HG02885 (cell line): ENCODE measurements around the gene EIF2S2.

Experiments
- ATAC-seq: cut with Tn5 transposase; IDR thresholded peaks from one replicate; pipeline ENCODE4 v1.9.1; 2021; ENCODE audit warnings: mild to moderate bottlenecking; ENCODE audit not compliant: unreplicated experiment, poor library complexity

The EIF2S2 gene

DNA sequence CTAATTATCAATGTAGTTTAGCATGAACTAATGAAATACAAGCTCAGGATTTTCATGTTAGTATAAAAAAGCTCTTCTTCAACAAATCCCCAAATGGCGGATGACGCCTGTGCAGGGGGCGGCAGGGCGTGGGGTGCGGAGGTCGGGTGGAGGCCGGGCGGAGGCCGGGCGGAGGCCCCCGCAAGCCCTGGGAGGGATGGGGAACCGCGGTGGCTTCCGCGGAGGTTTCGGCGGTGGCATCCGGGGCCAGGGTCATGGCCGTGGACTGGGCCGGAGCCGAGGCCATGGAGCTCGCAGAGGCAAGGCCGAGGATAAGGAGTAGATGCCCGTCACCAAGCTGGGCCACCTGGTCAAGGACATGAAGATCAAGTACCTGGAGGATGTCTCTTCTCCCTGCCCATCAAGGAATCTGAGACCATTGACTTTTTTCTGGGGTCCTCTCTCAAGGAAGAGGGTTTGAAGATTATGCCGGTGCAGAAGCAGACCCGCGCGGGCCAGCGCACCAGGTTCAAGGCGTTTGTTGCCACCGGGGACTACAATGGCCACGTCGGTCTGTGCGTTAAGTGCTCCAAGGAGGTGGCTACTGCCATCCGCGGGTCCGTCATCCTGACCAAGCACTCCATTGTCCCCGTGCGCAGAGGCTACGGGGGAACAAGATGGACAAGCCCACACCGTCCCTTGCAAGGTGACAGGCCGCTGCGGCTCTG lies 10.4 kb upstream of the EIF2S2 start:
- ATAC-seq = no peak

- no peak for ATAC-seq
Measured at GRCh38 chr20:34120213-34120612, 8.2 kb upstream of the EIF2S2 start.

- no peak for ATAC-seq
Measured at GRCh38 chr20:34115232-34115631, 3.2 kb upstream of the EIF2S2 start.

- ATAC-seq = no peak
Measured at GRCh38 chr20:34114809-34115208, 2.8 kb upstream of the EIF2S2 start.

DNA sequence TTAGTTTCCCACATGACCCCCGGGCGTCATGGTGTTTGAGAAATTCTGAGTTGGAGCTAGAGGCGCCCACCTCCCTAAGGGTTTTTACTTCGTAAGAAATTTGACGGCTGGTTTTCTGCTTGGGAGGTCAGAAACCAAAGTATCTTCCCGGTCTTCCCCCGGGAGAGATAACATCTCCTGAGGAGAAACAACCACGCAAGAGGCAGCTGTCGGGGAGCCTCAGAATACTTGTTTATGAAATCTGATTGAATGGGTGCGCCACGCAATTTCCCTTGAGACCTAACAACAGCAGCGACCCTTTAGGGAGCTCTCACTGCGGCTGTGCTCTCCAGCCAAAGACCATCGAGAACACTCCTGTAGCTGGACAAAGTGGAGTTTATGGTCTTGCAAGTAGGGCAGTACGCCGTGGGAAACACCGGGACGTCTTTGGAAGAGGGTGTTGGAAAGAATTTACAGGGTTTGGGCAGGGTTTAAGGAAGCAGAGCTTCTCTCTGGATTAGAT lies 608 bp upstream of the EIF2S2 start:
- peak; percentile 6 for ATAC-seq

DNA sequence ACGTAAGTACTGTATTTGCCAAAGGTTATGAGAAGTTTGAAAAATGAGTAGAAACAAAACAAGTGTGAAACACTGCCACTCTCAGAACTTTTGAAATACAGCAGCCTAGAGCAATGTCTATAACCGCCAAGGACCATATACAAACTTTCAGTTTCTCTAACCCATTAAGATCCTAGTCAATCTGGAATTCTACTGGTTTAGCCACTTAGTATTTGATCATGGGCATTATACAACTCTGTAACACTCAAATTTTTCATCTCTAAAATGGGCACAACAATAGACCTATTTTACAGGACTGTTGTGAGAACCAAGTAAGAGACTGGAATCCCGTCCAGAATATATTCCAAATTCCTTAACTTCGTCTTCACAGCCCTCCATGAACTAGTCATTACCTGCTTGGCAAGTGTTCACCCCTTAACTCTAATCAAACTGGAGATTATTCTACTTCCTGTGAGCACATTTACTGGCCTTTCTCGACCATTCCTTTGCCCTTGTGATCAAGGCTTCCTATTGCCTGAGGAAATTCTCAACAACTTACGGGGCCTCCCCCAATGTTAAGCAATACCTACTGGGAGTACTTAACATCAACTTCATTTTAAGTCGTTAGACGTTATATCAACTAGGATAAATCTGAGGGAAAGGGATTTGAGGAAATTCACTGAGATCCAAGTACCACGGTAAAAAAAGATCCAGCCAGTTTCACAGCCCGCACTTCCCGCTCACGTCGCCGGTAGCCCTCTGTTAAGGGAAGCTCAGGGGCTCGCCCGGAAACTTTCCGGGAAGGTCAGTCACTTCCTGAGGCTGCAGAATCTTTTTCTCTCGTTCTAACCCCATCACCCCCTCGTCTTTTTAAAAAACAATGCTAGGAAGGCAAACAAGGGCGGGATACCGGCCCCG lies 1.1 kb downstream of the EIF2S2 start:
- ATAC-seq = no peak

DNA sequence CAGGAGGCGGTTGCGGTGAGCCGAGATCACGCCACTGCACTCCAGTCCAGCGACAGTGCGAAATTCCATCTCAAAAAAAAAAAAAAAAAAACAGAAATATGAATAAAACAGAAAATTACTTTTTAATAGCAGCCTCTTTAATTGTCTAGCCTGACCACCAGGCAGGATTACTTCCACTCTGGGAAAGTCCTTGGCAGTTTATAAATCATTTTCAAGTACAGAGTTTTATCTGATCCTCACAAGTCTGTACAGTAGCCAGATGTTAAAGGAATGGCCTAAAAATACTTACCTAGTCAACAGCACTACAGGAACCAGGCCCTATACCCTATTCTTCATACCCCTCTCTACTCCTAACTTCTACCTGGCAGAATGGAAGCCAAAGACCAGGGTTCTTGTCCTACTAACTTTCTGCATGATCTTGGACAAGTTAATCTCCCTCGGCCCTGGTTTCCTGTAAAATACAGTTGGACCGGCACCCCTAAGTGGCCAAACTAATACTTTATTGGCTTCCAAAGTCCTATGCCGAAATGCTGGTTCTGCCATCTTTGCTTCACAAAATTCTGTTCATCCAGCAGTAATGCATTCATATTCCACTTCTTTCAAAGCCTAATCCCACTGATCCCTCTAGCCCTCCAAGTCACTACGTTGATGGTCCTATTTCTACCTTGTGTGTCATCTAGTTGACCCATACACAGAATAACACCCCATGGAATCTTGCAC lies 1.9 kb downstream of the EIF2S2 start:
- ATAC-seq = no peak

GRCh38 chr20:34109442-34109841 lies 2.6 kb downstream of the EIF2S2 start:
- ATAC-seq = no peak

- ATAC-seq = no peak
Measured at GRCh38 chr20:34108616-34109174, 3.3 kb downstream of the EIF2S2 start.

DNA sequence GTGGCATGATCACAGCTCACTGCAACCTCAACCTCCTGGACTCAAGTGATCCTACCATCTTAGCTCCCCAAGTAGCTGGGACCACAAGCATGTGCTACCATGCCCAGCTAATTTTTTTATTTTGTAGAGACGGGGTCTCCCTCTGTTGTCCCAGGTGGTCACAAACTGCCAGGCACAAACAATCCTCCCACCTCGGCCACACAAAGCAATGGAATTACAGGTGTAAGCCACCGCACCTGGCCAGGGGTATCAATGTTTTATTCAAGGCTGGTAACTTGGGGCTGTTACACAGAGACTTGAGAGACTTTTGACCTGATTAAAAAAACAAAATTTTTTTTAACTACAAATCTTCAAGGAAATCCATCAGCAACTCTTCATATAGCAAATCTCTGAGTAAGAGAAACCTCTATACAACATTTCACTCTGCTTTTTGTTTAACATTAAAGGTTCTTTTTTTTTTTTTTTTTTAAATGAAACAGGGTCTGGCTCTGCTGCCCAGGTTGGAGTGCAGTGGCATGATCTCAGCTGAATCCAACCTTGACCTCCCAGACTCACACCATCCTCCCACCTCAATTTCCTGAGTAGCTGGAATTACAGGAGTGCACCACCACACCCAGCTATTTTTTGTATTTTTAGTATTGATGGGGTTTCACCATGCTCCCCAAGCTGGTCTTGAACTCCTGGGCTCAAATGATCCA lies 5.9 kb downstream of the EIF2S2 start:
- no peak for ATAC-seq

GRCh38 chr20:34104059-34104458 lies 8.0 kb downstream of the EIF2S2 start:
- ATAC-seq = no peak

DNA sequence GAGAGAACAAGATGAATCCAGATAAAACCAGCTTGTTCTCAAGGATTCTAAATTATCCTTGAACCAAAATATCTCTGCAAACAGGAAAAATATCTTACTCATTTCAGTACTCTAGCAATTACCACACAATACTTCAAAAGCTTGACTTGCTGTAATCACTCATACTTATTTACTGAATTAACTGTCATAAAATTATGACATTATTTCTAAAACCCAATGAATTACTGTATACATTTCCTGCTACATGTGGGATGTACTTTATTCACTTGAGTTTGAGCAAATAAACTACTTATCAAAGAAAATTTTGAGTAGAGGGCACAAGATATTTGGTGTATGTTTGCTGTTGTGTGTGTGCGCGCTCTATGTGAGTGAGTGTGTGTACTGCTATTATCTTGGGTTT lies 9.7 kb downstream of the EIF2S2 start:
- no peak for ATAC-seq

DNA sequence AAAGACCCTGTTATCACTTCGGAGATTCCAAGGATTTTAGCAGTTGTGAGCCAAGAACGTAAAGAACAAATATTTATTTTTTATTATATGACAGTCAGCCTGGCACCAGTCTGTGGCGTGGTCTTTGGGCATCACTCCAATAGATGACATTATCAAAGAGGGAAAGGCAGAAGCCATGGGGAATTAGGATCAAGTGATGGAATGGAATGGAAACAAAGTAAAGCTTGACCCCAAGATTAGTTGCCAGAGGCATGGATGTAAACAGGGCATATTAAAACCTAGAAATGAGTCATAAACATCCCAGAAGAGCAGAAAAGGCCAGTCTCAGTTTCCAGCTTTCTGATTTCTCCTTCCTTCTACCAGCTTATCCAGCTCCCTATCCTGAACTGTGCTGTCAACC lies 11.5 kb downstream of the EIF2S2 start:
- no peak for ATAC-seq

DNA sequence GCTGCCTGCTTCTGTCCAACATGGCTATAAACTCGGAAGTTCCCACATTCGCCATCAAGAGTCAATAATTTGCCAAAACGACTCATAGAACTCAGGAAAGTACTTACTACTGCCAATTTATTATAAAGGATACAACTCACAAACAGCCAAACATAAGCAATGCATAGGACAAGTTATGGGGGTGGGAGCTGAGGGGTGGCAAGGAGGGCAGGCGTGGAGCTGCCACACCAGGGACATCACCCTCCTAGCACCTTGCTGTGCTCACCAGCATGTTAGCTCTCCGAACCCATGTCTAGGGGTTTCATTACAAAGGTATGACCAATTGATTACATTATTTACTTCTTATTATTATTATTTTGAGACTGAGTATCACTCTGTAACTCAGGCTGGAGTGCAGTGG lies 12.4 kb downstream of the EIF2S2 start:
- ATAC-seq = no peak

DNA sequence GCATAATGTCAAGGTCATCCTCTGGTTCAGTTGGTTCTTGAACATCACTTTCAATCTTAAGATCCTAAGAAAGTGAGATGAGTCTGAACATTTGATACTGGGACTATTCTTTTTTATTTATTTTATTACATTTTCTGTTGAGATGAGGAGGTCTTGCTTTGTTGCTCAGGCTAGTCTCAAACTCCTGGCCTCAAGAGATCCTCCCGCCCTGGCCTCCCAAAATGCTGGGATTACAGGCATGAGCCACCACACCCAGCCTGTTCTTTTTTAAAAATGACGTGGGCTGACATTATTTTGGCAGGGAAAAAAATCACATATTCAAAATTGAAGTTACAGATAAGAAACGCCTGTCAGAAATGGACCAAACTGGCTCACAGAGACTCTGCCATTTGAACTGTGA lies 13.5 kb downstream of the EIF2S2 start:
- no peak for ATAC-seq

- ATAC-seq = no peak
Measured at GRCh38 chr20:34096699-34097444, 15.2 kb downstream of the EIF2S2 start.

- ATAC-seq = no peak
Measured at GRCh38 chr20:34095825-34096224, 16.2 kb downstream of the EIF2S2 start.

DNA sequence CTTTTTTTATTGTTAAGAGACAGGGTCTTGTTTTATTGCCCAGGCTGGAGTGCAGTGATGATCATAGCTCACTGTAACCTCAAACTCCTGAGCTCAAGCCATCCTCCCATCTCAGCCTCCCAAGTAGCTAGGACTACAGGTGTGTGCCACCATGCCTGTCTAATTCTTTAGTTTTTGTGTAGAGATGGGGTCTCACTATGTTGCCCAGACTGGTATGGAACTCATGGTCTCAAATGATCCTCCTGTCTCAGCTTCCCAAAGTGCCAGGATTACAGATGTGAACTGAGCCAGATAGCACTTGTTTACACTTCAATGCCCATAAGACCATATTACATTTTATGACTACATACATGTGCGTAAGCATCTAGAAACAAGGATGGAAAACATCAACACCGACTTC lies 18.1 kb downstream of the EIF2S2 start:
- no peak for ATAC-seq

DNA sequence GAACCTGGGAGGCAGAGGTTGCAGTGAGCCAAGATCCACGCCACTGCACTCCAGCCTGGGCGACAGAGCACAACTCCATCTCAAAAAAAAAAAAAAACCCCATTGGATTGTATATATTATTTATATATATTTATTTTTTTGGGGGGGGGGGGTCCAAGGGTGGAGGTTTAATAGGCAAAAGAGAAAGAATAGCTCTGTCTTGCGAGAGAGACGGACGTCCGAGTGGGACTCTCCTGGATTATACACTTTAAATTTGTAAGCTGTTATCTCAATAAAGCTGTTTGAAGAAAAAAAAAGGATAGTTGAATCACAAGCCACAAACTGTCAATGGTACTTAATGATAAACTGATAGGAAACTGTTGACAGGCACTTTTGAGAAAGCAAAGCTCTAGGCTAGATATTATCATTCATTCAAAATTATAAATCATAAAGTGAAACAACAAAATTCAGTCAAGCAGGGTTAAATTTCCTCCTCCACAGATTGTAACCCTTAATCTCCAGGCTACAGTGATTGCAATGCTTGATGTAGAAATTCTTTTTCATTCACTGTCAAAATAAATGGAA lies 20.3 kb downstream of the EIF2S2 start:
- ATAC-seq = no peak
